ENCODE data around the gene ACOT7.

GRCh38 chr1:6271006-6271405 is 122.6 kb downstream of the ACOT7 start:
- TF ChIP-seq, protein P1, sequence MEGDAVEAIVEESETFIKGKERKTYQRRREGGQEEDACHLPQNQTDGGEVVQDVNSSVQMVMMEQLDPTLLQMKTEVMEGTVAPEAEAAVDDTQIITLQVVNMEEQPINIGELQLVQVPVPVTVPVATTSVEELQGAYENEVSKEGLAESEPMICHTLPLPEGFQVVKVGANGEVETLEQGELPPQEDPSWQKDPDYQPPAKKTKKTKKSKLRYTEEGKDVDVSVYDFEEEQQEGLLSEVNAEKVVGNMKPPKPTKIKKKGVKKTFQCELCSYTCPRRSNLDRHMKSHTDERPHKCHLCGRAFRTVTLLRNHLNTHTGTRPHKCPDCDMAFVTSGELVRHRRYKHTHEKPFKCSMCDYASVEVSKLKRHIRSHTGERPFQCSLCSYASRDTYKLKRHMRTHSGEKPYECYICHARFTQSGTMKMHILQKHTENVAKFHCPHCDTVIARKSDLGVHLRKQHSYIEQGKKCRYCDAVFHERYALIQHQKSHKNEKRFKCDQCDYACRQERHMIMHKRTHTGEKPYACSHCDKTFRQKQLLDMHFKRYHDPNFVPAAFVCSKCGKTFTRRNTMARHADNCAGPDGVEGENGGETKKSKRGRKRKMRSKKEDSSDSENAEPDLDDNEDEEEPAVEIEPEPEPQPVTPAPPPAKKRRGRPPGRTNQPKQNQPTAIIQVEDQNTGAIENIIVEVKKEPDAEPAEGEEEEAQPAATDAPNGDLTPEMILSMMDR (IDR thresholded peaks at IDR 0.05; ENCODE audit: low read length), result no peak
- TF ChIP-seq EZH2 (IDR thresholded peaks at IDR 0.05; ENCODE audit: borderline replicate concordance, low read length), result no peak
